ENCODE measurements around the gene PKP1.

The PKP1 gene

DNA sequence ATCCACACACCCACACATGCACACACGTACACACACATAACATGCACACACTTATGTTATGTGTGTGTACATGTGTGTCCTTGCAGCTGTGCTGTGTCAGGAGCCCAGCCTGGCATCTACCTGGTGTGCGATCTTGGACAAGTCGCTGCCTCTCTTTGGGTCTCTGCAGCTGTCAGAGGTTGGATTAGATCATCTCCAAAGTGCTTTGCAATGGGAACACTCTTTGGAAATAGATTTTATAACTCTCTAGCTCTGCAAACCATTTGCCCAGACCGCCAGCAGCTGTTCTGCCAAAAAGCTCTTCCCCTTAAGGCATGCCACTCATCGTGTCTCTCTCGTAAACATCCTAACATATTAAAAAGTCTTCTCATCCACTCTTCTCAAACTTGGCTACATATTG is 4.7 kb downstream of the PKP1 start:
- no peak overlapping the region for H3K4me3 ChIP-seq (ENCODE audit: low read depth, low read length)
- TF ChIP-seq, protein P1, sequence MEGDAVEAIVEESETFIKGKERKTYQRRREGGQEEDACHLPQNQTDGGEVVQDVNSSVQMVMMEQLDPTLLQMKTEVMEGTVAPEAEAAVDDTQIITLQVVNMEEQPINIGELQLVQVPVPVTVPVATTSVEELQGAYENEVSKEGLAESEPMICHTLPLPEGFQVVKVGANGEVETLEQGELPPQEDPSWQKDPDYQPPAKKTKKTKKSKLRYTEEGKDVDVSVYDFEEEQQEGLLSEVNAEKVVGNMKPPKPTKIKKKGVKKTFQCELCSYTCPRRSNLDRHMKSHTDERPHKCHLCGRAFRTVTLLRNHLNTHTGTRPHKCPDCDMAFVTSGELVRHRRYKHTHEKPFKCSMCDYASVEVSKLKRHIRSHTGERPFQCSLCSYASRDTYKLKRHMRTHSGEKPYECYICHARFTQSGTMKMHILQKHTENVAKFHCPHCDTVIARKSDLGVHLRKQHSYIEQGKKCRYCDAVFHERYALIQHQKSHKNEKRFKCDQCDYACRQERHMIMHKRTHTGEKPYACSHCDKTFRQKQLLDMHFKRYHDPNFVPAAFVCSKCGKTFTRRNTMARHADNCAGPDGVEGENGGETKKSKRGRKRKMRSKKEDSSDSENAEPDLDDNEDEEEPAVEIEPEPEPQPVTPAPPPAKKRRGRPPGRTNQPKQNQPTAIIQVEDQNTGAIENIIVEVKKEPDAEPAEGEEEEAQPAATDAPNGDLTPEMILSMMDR (IDR thresholded peaks at IDR 0.05; ENCODE audit: borderline replicate concordance, insufficient read depth, low read depth, low read length), result no peak

DNA sequence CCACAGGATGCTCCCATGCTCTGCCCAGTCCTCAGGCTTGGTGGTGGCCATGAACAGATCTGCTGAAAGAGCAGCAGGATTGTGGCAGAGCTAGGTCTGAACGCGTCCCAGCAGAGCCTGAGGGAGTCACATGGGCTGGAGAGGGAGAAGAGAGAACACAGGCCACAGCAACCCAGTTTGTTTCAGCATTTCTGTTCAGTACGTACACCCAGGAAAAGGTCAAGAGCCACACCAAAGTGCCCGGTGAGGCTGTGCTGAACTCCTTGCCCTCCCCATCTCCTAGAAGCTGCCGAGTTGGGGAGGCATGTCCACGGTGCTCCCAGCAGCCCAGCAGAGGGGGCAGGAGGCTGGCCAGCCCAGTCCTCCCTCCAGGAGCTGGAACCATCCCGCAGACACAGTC is 5.5 kb downstream of the PKP1 start:
- H3K4me3 ChIP-seq (ENCODE audit: low read depth, low read length), result no peak overlapping the region
- TF ChIP-seq, protein P1 (IDR thresholded peaks at IDR 0.05; ENCODE audit: borderline replicate concordance, insufficient read depth, low read depth, low read length), result no peak

DNA sequence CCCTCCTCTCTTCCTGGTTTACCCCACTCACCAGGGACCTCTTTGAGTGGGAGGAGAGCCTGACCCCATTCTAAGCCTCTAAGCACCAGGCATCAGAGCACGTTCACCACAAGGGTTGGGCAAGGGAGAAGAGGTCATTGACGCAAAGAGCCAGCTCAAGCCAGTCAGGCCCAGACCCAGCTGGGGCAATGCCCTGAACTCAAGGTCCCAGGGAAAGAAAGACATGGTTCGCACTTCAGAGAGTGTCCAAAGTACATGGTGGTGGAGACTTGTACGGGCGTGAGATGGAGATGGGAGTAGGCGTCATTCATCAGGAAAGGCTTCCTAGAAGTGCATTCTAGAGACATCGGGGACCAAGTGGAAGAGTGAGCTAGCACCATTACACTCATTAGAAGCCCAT is 7.2 kb downstream of the PKP1 start:
- H3K4me3 ChIP-seq (ENCODE audit: low read depth, low read length), result no peak overlapping the region
- TF ChIP-seq, protein P1 (IDR thresholded peaks at IDR 0.05; ENCODE audit: borderline replicate concordance, insufficient read depth, low read depth, low read length), result no peak

DNA sequence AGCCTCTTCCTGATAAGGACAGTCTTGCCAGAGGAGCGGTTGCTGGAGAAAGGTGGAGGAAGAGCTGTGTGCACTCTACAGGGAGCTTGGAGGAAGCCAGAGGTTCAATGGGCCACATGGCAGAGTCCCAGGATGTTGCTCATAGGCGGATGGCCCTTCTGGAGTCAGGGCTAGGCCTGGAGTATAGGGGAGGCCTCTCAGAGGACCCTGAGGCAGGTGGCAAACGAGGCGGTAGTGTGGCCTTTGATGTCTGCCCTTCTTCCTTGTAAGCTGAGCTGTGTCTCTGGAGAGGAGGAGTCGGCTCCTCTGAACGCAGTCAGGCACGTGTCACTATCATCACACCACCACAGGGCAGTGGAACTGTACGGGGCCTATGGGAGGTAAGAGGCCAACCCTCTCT is 8.6 kb downstream of the PKP1 start:
- TF ChIP-seq, protein P1 (IDR thresholded peaks at IDR 0.05; ENCODE audit: borderline replicate concordance, insufficient read depth, low read depth, low read length), result no peak
- no peak overlapping the region for H3K4me3 ChIP-seq (ENCODE audit: low read depth, low read length)

DNA sequence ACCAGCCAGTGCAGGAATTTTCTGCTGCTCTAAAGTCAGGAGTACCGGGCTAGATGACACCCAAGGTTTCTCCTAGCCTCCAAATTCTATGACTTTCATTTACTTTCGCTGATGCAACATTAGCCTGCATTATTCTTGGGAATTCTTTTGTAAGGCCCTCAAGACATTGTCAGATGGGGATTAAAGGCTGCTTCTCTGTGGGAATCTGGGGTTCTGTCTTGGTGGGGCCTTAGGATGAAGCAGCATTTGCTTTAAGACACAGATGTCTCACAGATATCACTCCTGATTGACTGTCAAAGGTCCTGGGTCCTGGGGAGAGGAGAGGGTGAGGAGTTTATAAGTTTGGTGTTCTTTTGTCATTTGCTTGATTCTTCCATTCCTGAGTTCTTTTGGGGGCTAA is 11.6 kb downstream of the PKP1 start:
- no peak overlapping the region for H3K4me3 ChIP-seq (ENCODE audit: low read depth, low read length)
- TF ChIP-seq, protein P1 (IDR thresholded peaks at IDR 0.05; ENCODE audit: borderline replicate concordance, insufficient read depth, low read depth, low read length), result no peak

DNA sequence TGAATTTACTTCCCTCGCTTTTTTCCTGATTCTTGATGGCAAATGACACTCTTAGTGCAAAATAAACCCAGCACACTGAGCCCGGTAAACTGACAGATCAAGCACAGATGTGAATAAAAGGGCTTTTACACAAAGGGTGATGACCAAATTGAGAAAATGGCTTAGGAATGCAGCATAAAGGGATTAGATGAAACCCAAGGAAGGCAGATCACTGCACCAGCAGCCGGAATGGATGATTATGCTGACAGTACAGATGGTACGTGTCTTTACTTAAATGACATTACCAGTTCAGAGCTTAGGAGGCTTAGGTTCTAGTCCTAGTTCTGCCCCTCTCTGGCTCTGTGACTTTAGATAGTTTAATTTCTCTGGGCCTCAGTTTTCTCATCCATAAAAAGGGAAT is 12.0 kb downstream of the PKP1 start:
- H3K4me3 ChIP-seq (ENCODE audit: low read depth, low read length), result no peak overlapping the region
- TF ChIP-seq, protein P1 (IDR thresholded peaks at IDR 0.05; ENCODE audit: borderline replicate concordance, insufficient read depth, low read depth, low read length), result no peak

DNA sequence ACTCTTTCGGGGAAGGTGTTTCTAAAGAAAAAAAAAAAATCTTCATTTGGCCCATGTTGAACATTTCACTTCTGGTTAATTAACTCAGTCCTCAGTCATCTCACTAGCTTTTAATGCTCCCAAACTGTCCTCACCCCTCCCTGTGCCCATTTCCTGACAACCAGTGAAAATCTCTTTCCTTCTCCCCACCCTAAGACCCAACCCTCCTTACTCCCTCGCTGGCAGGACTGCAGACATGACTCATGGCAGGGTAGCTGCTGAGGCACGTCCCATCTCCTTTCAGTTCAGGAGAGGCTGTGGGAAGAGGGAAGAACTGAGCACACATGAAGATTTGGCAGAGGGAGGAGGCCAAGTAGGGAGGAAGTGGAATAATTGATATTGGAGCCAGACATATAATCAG is 12.6 kb downstream of the PKP1 start:
- TF ChIP-seq, protein P1 (IDR thresholded peaks at IDR 0.05; ENCODE audit: borderline replicate concordance, insufficient read depth, low read depth, low read length), result no peak
- no peak overlapping the region for H3K4me3 ChIP-seq (ENCODE audit: low read depth, low read length)

Data from GM12875 (cell line).